Measurements from ENCODE around the gene EPAS1. TPM values are rescaled to one million over a fixed set of nuclear protein-coding genes. Genes with fewer than 3 reads are reported as not detected.

Gene EPAS1
- total and polyA plus RNA-seq, 11 donors: 93.6 to 790 (median 210) TPM

GRCh38 chr2:46290078-46290477 lies 7.1 kb upstream of the EPAS1 start:
- Histone ChIP-seq H3K4me3 (no peak overlapping the region), H3K36me3 (no peaks in the 10 kb centered on the region), H3K4me1 (peaks cover 0 to 14% (median 4%) of the 10 kb centered on the region in 12 donors), H3K27me3 (no peaks in the 10 kb centered on the region), H3K9me3 (no peaks in the 10 kb centered on the region), H3K27ac (no peak overlapping the region)
- 87 to 92% (median 91%) methylated on average over 5 of the region's 5 CpGs for WGBS, 4 donors
- DNase-seq: no peak
- intact Hi-C loops (cut with DNase I): loop anchor here in 6 of 10 donors (5.0 to 10.0 kb wide), 5 partner anchors 58 to 275 kb away; no protein-coding TSS in a partner anchor
- ATAC-seq: no peak
- TF ChIP-seq, protein P1, sequence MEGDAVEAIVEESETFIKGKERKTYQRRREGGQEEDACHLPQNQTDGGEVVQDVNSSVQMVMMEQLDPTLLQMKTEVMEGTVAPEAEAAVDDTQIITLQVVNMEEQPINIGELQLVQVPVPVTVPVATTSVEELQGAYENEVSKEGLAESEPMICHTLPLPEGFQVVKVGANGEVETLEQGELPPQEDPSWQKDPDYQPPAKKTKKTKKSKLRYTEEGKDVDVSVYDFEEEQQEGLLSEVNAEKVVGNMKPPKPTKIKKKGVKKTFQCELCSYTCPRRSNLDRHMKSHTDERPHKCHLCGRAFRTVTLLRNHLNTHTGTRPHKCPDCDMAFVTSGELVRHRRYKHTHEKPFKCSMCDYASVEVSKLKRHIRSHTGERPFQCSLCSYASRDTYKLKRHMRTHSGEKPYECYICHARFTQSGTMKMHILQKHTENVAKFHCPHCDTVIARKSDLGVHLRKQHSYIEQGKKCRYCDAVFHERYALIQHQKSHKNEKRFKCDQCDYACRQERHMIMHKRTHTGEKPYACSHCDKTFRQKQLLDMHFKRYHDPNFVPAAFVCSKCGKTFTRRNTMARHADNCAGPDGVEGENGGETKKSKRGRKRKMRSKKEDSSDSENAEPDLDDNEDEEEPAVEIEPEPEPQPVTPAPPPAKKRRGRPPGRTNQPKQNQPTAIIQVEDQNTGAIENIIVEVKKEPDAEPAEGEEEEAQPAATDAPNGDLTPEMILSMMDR (IDR thresholded peaks at IDR 0.05): no peak
- TF ChIP-seq POLR2A (IDR thresholded peaks at IDR 0.05): no peak

DNA sequence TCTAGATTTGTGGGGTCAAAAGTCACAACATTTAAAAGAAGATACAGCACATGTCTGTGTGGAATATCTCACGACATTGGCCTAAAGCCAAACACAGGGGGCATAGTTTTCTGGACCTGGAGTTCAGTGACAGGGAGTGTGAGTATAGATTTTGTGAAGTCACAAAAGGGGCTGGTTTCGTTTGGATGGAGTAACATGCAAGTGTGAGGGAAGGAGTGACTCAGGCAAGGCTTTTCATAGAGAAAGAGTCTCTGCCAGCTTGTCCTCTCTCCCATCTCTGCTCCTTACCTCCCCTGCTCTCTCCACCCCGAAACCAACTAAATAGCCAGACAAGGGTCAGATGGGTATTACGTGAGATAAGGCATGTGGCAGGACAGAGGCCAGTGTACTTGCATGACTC lies 3.7 kb upstream of the EPAS1 start:
- Histone ChIP-seq H3K9me3 (no peaks in the 10 kb centered on the region), H3K4me1 (peaks cover 0 to 22% (median 10%) of the 10 kb centered on the region in 12 donors), H3K36me3 (no peaks in the 10 kb centered on the region), H3K27ac (no peak overlapping the region), H3K27me3 (peaks cover 0 to 3% (median 0%) of the 10 kb centered on the region in 9 donors), H3K4me3 (no peak overlapping the region)
- intact Hi-C loops (cut with DNase I): loop anchor here in 6 of 10 donors (2.0 to 10.0 kb wide), 6 partner anchors 61 to 279 kb away; no protein-coding TSS in a partner anchor
- WGBS, 4 donors: 76 to 85% (median 83%) methylated on average over 4 of the region's 4 CpGs
- no peak for DNase-seq
- ATAC-seq: no peak
- TF ChIP-seq, protein P1 (IDR thresholded peaks at IDR 0.05): no peak
- no peak for TF ChIP-seq POLR2A (IDR thresholded peaks at IDR 0.05)

DNA sequence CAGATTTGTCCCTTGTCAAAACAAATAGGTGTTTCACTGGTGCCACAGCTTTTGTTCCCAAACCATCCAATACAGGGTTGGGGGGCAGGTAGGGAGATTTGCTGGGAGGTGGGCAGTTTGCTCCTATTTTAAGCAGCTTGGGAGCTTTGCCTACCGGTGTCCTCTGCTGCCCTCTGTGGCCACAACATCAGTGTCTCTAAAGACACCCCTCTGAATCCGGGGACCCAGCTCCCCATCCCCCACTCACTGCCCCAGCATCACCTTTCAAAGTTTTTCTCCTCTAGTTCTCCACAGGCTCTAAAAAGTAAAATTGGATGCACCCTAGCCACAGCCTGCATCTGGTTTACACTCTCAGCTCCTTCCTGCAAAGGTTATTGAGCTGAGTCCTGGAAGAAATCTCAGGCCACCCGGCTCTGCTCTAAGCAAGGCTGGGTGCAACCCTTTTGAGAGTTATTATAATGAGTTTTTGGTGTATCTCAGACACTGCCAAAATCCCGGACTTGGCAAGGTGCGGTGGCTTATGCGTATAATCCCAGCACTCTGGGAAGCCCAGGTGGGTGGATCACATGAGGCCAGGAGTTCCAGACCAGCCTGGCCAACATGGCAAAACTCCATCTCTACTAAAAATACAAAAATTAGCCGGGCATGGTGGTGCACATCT lies 2.9 kb upstream of the EPAS1 start:
- Histone ChIP-seq H3K4me1 (peaks cover 0 to 28% (median 10%) of the 10 kb centered on the region in 12 donors), H3K36me3 (no peaks in the 10 kb centered on the region), H3K27me3 (peaks cover 0 to 6% (median 0%) of the 10 kb centered on the region in 9 donors), H3K9me3 (no peaks in the 10 kb centered on the region), H3K27ac (peak overlapping the region in 1 of 12 donors; percentile 5), H3K4me3 (no peak overlapping the region)
- DNase-seq (peak in 1 of 5 donors; percentile 35), ATAC-seq (no peak)
- TF ChIP-seq, protein P1 (IDR thresholded peaks at IDR 0.05): peak; percentile 19 to 58 (median 44)
- TF ChIP-seq POLR2A (IDR thresholded peaks at IDR 0.05): no peak
- WGBS, 4 donors: 56 to 62% (median 58%) methylated on average over 6 to 7 of the region's 7 CpGs
- intact Hi-C loops (cut with DNase I): loop anchor here in 6 of 10 donors (5.0 to 10.0 kb wide), 5 partner anchors 62 to 280 kb away; no protein-coding TSS in a partner anchor

DNA sequence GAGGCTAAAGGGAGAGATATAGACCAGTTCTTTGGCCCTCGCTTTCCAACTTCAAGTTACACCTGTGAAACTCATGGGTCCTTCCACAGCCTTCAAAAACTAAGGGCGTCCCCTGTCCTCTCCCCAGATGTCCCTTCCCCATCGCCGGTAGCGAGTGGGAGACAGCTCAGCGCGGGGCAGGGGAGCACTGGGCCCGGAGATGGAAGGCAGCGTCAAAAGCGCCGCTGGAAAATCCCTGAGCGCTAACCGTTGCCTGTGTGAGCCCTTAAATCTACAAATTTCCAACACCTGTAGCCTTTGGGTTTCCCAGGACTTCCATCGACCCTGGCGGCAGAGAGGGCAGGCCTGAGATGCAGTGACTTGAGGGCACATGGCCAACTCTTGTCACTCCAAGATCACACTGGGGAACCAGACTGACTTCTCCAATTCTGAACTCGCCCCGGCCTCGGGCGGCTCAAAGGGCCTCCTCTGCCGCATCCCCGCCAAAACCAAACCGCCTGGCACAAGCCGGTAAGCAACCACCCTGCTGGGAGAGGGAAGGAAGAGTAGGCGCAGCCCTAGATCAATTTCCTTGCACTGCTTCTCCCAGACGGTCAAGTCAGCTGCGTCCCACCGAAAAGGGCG lies 879 bp upstream of the EPAS1 start:
- Histone ChIP-seq H3K9me3 (no peaks in the 10 kb centered on the region), H3K27ac (peak overlapping the region; percentile 92 to 100 (median 96)), H3K36me3 (no peaks in the 10 kb centered on the region), H3K4me1 (peaks cover 0 to 40% (median 16%) of the 10 kb centered on the region in 12 donors), H3K27me3 (peaks cover 0 to 13% (median 0%) of the 10 kb centered on the region in 9 donors), H3K4me3 (peak overlapping the region; percentile 76 to 99 (median 91))
- intact Hi-C loops (cut with DNase I): loop anchor here (2.0 to 10.0 kb wide), 14 partner anchors 20 to 289 kb away; no protein-coding TSS in a partner anchor
- no peak for TF ChIP-seq POLR2A (IDR thresholded peaks at IDR 0.05)
- TF ChIP-seq, protein P1 (IDR thresholded peaks at IDR 0.05): no peak
- WGBS, 4 donors: 21 to 36% (median 31%) methylated on average over 24 to 28 of the region's 28 CpGs
- peak; percentile 54 to 84 (median 65) for DNase-seq
- ATAC-seq: peak in 2 of 4 donors; percentile 2 to 4

Data from heart left ventricle (tissue), 16 donors.